Psoas muscle (tissue), 8 donors: ENCODE measurements around the gene FMN2. TPM values are rescaled to one million over a fixed set of nuclear protein-coding genes. Genes with fewer than 3 reads are reported as not detected.

Experiments used
- ATAC-seq, 4 donors: fragments of 200-7000 bp; cut with Tn5 transposase; one replicate each; pipeline ENCODE4 v1.9.1; 2020; ENCODE audit warnings: moderate library complexity in 3 of 4, mild to moderate bottlenecking in 2 of 4
- DNase-seq, 2 donors: peaks; one replicate each; pipeline ENCODE4 v3.0.0-alpha.2; 2020
- H3K27ac ChIP-seq: fragments of 200-600 bp; one replicate; pipeline ENCODE4 v1.8.0; 2022
- H3K27me3 ChIP-seq, 3 donors: fragments of 200-600 bp in 1 of 3; one replicate each; pipeline versions ENCODE4 v1.6.1 to v1.8.0; 2013 to 2022; ENCODE audit warnings: low read length in 2 of 3, mild to moderate bottlenecking in 2 of 3, moderate library complexity in 1 of 3; ENCODE audit not compliant: insufficient read depth in 3 of 3
- H3K36me3 ChIP-seq, 2 donors: fragments of 200-600 bp in 1 of 2; one replicate each; pipeline versions ENCODE4 v1.6.1 to v1.8.0; 2013 to 2022; ENCODE audit warnings: low read depth in 1 of 2, mild to moderate bottlenecking in 1 of 2, moderate library complexity in 1 of 2; ENCODE audit not compliant: insufficient read depth in 1 of 2
- H3K4me1 ChIP-seq: fragments of 200-600 bp; one replicate; pipeline ENCODE4 v1.8.0; 2022
- H3K4me3 ChIP-seq: fragments of 200-600 bp; one replicate; pipeline ENCODE4 v1.8.0; 2022; ENCODE audit warnings: mild to moderate bottlenecking
- H3K9me3 ChIP-seq: fragments of 200-600 bp; one replicate; pipeline ENCODE4 v1.8.0; 2022
- CTCF ChIP-seq: fragments of 200-600 bp; IDR thresholded peaks from one replicate; pipeline ENCODE4 v1.8.0; 2022; ENCODE audit warnings: antibody characterized with exemption
- WGBS, 3 donors: extraction: QIAGEN DNeasy Blood & Tissue Kit; methylation state at CpG; one replicate each; pipeline versions ENCODE4 v1.1.6 to v1.1.7; 2013; 5-methylcytosine and 5-hydroxymethylcytosine counted together
- intact Hi-C, 2 donors: fragments of 100-400 bp; cut with DNase I; formaldehyde crosslinking; loops; one replicate each; pipeline versions ENCODE4 v1.11.0 to v1.14.2; 2022
- polyA plus RNA-seq, 3 donors: library from polyadenylated mRNA; stranded (reverse); fragments of 200-250 nt; gene quantifications; one replicate each; pipeline ENCODE4 v1.2.3, GENCODE V29; 2013
- total RNA-seq, 4 donors: library from RNA; stranded (reverse); fragmentation: NEBNext Ultra II Directional in 2 of 4; extraction: Animal tissue kit (Norgen Biotek cat#: 25700) in 2 of 4; gene quantifications; one replicate each; pipeline versions ENCODE4 v1.2.1 to v1.2.4, GENCODE V29; 2021 to 2023
- donor health status: healthy with polysubstance abuse.
- donor health status: DM: no; HTN: no; CAD: no; lungs with moderate emphysema.
- donor health status: Bipolar disorder and iron deficiency.
- donor health status: healthy.
- donor health status: DM: yes; HTN: yes; CAD: no.
- donor health status: DM: no; HTN: no; CAD: no.
- donor health status: DM: no; HTN: no; CAD: no.
- donor health status: DM: yes; HTN: yes; CAD: no.

Gene FMN2
- total and polyA plus RNA-seq, 7 donors = 0.15 to 1.1 (median 0.52) TPM; not detected in 2

- H3K4me1 ChIP-seq = no peaks in the 10 kb centered on the region
- WGBS, 3 donors = 22 to 56% (median 32%) methylated on average over 1 of the region's 1 CpG
- intact Hi-C loops = no loop called here
- H3K4me3 ChIP-seq = no peak overlapping the region
- ATAC-seq (no peak), DNase-seq (no peak)
- no peak overlapping the region for H3K27ac ChIP-seq
- H3K27me3 ChIP-seq = no peaks in the 10 kb centered on the region
- no peak for TF ChIP-seq CTCF
- no peaks in the 10 kb centered on the region for H3K9me3 ChIP-seq
- no peaks in the 10 kb centered on the region for H3K36me3 ChIP-seq
Measured at GRCh38 chr1:240055936-240056335, 35.7 kb upstream of the FMN2 start.

- TF ChIP-seq CTCF = no peak
- intact Hi-C loops = no loop called here
- H3K27ac ChIP-seq = no peak overlapping the region
- 23 to 35% (median 25%) methylated on average over 3 of the region's 3 CpGs for WGBS, 3 donors
- H3K4me3 ChIP-seq = no peak overlapping the region
- no peaks in the 10 kb centered on the region for H3K27me3 ChIP-seq
- H3K9me3 ChIP-seq = no peaks in the 10 kb centered on the region
- H3K36me3 ChIP-seq = no peaks in the 10 kb centered on the region
- ATAC-seq (no peak), DNase-seq (no peak)
- no peaks in the 10 kb centered on the region for H3K4me1 ChIP-seq
Measured at GRCh38 chr1:240056350-240056749, 35.3 kb upstream of the FMN2 start.

- H3K27ac ChIP-seq = no peak overlapping the region
- ATAC-seq (no peak), DNase-seq (no peak)
- H3K4me1 ChIP-seq = no peaks in the 10 kb centered on the region
- intact Hi-C loops = no loop called here
- H3K27me3 ChIP-seq = no peaks in the 10 kb centered on the region
- H3K9me3 ChIP-seq = no peaks in the 10 kb centered on the region
- 58 to 60% (median 60%) methylated on average over 9 of the region's 9 CpGs for WGBS, 3 donors
- no peak for TF ChIP-seq CTCF
- no peaks in the 10 kb centered on the region for H3K36me3 ChIP-seq
- H3K4me3 ChIP-seq = no peak overlapping the region
Measured at GRCh38 chr1:240058049-240058448, 33.6 kb upstream of the FMN2 start.

GRCh38 chr1:240068961-240069360 is 22.7 kb upstream of the FMN2 start:
- no peaks in the 10 kb centered on the region for H3K4me1 ChIP-seq
- 89 to 92% (median 89%) methylated on average over 7 of the region's 7 CpGs for WGBS, 3 donors

More at GRCh38 chr1:240068961-240069360, 22.7 kb upstream of the FMN2 start:
- H3K4me3 ChIP-seq = no peak overlapping the region
- no peaks in the 10 kb centered on the region for H3K36me3 ChIP-seq
- no peak for TF ChIP-seq CTCF
- intact Hi-C loops = no loop called here
- H3K27ac ChIP-seq = no peak overlapping the region
- H3K27me3 ChIP-seq = no peaks in the 10 kb centered on the region
- DNase-seq (no peak), ATAC-seq (no peak)
- H3K9me3 ChIP-seq = no peaks in the 10 kb centered on the region
